ENCODE measurements around the gene SRGAP1. TPM values are rescaled to one million over a fixed set of nuclear protein-coding genes. Genes with fewer than 3 reads are reported as not detected.
A peak's percentile ranks its signal among the peaks of the same experiment; 100 is the strongest.

SRGAP1 gene
- total RNA-seq, 3 donors from 2014 or later = 12.2 to 23.9 (median 15.9) TPM

- Histone ChIP-seq H3K36me3 (ENCODE audit: low read depth) (no peaks in the 10 kb centered on the region), H3K4me3 (no peak overlapping the region), H3K9me3 (no peaks in the 10 kb centered on the region), H3K4me1 (ENCODE audit: low read depth) (peaks cover 3% of the 10 kb centered on the region)
- DNase-seq (no peak), ATAC-seq (peak; percentile 21)
- TF ChIP-seq CTCF (IDR thresholded peaks at IDR 0.05) = no peak
- intact Hi-C loops (cut with DNase I, micrococcal nuclease) = no loop called here
Observed at GRCh38 chr12:63944586-63945228, 100.2 kb downstream of the SRGAP1 start.

- H3K9me3 ChIP-seq = no peaks in the 10 kb centered on the region
- intact Hi-C loops (cut with DNase I, micrococcal nuclease) = no loop called here
- no peak overlapping the region for H3K4me3 ChIP-seq
- H3K4me1 ChIP-seq (ENCODE audit: low read depth) = peaks cover 10% of the 10 kb centered on the region
- H3K36me3 ChIP-seq (ENCODE audit: low read depth) = no peaks in the 10 kb centered on the region
- ATAC-seq (no peak), DNase-seq (no peak)
- TF ChIP-seq CTCF (IDR thresholded peaks at IDR 0.05) = no peak
Observed at GRCh38 chr12:63945777-63946176, 101.3 kb downstream of the SRGAP1 start.

- no peak for DNase-seq
- no peaks in the 10 kb centered on the region for H3K9me3 ChIP-seq
- TF ChIP-seq CTCF (IDR thresholded peaks at IDR 0.05) = no peak
- ATAC-seq = no peak
- peaks cover 10% of the 10 kb centered on the region for H3K4me1 ChIP-seq (ENCODE audit: low read depth)
- H3K36me3 ChIP-seq (ENCODE audit: low read depth) = no peaks in the 10 kb centered on the region
- H3K4me3 ChIP-seq = no peak overlapping the region
- intact Hi-C loops (cut with DNase I, micrococcal nuclease) = no loop called here
Observed at GRCh38 chr12:63948211-63948610, 103.7 kb downstream of the SRGAP1 start.

GRCh38 chr12:63949902-63950301 lies 105.4 kb downstream of the SRGAP1 start:
- no peak overlapping the region for H3K4me3 ChIP-seq
- intact Hi-C loops (cut with DNase I, micrococcal nuclease) = no loop called here
- ATAC-seq (peak; percentile 51), DNase-seq (peak in 1 of 3 donors; percentile 36)
- peaks cover 10% of the 10 kb centered on the region for H3K4me1 ChIP-seq (ENCODE audit: low read depth)
- H3K36me3 ChIP-seq (ENCODE audit: low read depth) = no peaks in the 10 kb centered on the region
- no peak for TF ChIP-seq CTCF (IDR thresholded peaks at IDR 0.05)
- H3K9me3 ChIP-seq = no peaks in the 10 kb centered on the region

- no peak for TF ChIP-seq CTCF (IDR thresholded peaks at IDR 0.05)
- intact Hi-C loops (cut with DNase I, micrococcal nuclease) = no loop called here
- Histone ChIP-seq H3K36me3 (ENCODE audit: low read depth) (no peaks in the 10 kb centered on the region), H3K4me1 (ENCODE audit: low read depth) (peaks cover 10% of the 10 kb centered on the region), H3K9me3 (no peaks in the 10 kb centered on the region), H3K4me3 (no peak overlapping the region)
- no peak for DNase-seq
- no peak for ATAC-seq
Observed at GRCh38 chr12:63952995-63953394, 108.5 kb downstream of the SRGAP1 start.

Data from mucosa of descending colon (tissue), 3 donors.